Measurements from ENCODE around the gene NAT8L. TPM values are rescaled to one million over a fixed set of nuclear protein-coding genes. Genes with fewer than 3 reads are reported as not detected.
"Not testable (repeated sequence)": the region's sequence is repeated elsewhere in the genome, so short reads cannot be mapped to it uniquely, and the experiment has no call there.

The NAT8L gene
- total RNA-seq, 4 donors from 2014 or later = 0.14 to 1.9 (median 0.64) TPM; not detected in 1

DNA sequence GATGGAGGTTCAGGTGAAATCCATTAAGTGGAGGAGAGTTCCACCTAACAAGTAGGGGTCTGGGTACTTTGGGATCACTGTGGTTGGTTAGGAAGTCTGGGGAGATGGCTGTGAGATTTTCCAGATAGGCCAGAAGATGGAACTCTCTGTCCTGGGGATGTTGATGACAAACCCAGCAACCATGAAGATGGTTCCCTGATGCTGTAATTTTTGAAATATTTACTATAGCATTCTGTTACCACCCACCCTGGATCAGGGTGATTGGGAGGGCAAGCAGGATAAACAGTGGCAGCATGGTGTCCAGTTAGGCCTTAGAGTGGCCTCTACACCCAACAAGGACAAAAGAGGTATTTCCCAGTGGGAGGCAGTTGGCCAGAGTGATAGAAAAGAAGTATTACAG, 34.4 kb upstream of the NAT8L start:
- in situ Hi-C loops (cut with MboI; ENCODE audit: low pct_ligation_motif_present in 1 of 4, low pct_unique_long_range_greater_than_20kb in 1 of 4, low sequenced_read_pairs in 3 of 4) = no loop called here
- TF ChIP-seq POLR2AphosphoS5 (IDR thresholded peaks at IDR 0.05) (no peak), POLR2A (IDR thresholded peaks at IDR 0.05) (no peak), EP300 (IDR thresholded peaks at IDR 0.05; ENCODE audit: low read depth) (no peak), CTCF (IDR thresholded peaks at IDR 0.05) (no peak)
- no peaks in the 10 kb centered on the region for H3K36me3 ChIP-seq
- H3K4me1 ChIP-seq = peaks cover 0 to 11% (median 0%) of the 10 kb centered on the region in 4 donors
- DNase-seq = no peak
- H3K9me3 ChIP-seq = no peaks in the 10 kb centered on the region
- no peak overlapping the region for H3K4me3 ChIP-seq
- H3K27me3 ChIP-seq = peaks cover 21% of the 10 kb centered on the region
- H3K27ac ChIP-seq = no peak overlapping the region
- intact Hi-C loops (cut with DNase I; ENCODE audit: low total_unique reads) = no loop called here

- in situ Hi-C loops (cut with MboI; ENCODE audit: low pct_ligation_motif_present in 1 of 4, low pct_unique_long_range_greater_than_20kb in 1 of 4, low sequenced_read_pairs in 3 of 4) = no loop called here
- intact Hi-C loops (cut with DNase I; ENCODE audit: low total_unique reads) = no loop called here
- DNase-seq = no peak
- Histone ChIP-seq H3K27ac (no peak overlapping the region), H3K4me1 (peaks cover 0 to 11% (median 0%) of the 10 kb centered on the region in 4 donors), H3K27me3 (peaks cover 19% of the 10 kb centered on the region), H3K9me3 (no peaks in the 10 kb centered on the region), H3K36me3 (no peaks in the 10 kb centered on the region), H3K4me3 (no peak overlapping the region)
- TF ChIP-seq EP300 (IDR thresholded peaks at IDR 0.05; ENCODE audit: low read depth) = no peak
- TF ChIP-seq POLR2AphosphoS5 (IDR thresholded peaks at IDR 0.05) = no peak
Observed at GRCh38 chr4:2025817-2026216, 33.3 kb upstream of the NAT8L start.

- DNase-seq; H3K27ac ChIP-seq; in situ Hi-C loops (cut with MboI; ENCODE audit: low pct_ligation_motif_present in 1 of 4, low pct_unique_long_range_greater_than_20kb in 1 of 4, low sequenced_read_pairs in 3 of 4); H3K4me3 ChIP-seq; H3K9me3 ChIP-seq; H3K36me3 ChIP-seq; H3K4me1 ChIP-seq; H3K27me3 ChIP-seq; intact Hi-C loops (cut with DNase I; ENCODE audit: low total_unique reads): not testable (repeated sequence)
- WGBS, 2 donors (ENCODE audit: low coverage in 1 of 2) = 88 to 94% methylated on average over 4 of the region's 4 CpGs
Observed at GRCh38 chr4:2027120-2027519, 32.0 kb upstream of the NAT8L start.

GRCh38 chr4:2031161-2031560, 28.0 kb upstream of the NAT8L start:
- H3K27ac ChIP-seq; H3K4me3 ChIP-seq; DNase-seq; in situ Hi-C loops (cut with MboI; ENCODE audit: low pct_ligation_motif_present in 1 of 4, low pct_unique_long_range_greater_than_20kb in 1 of 4, low sequenced_read_pairs in 3 of 4); H3K9me3 ChIP-seq; H3K27me3 ChIP-seq; H3K36me3 ChIP-seq; H3K4me1 ChIP-seq; intact Hi-C loops (cut with DNase I; ENCODE audit: low total_unique reads): not testable (repeated sequence)

GRCh38 chr4:2036327-2036726, 22.8 kb upstream of the NAT8L start:
- Histone ChIP-seq H3K4me3 (peak overlapping the region in 3 of 4 donors; percentile 19 to 45 (median 23)), H3K4me1 (peaks cover 0 to 18% (median 11%) of the 10 kb centered on the region in 4 donors), H3K27me3 (peaks cover 27% of the 10 kb centered on the region), H3K9me3 (no peaks in the 10 kb centered on the region), H3K36me3 (no peaks in the 10 kb centered on the region), H3K27ac (peak overlapping the region; percentile 77 to 87 (median 83))
- in situ Hi-C loops (cut with MboI; ENCODE audit: low pct_ligation_motif_present in 1 of 4, low pct_unique_long_range_greater_than_20kb in 1 of 4, low sequenced_read_pairs in 3 of 4) (no loop called here), intact Hi-C loops (cut with DNase I; ENCODE audit: low total_unique reads) (no loop called here)
- DNase-seq = peak; percentile 80
- TF ChIP-seq POLR2AphosphoS5 (IDR thresholded peaks at IDR 0.05) (peak; percentile 24 to 81 (median 70)), POLR2A (IDR thresholded peaks at IDR 0.05) (peak; percentile 81), CTCF (IDR thresholded peaks at IDR 0.05) (no peak), EP300 (IDR thresholded peaks at IDR 0.05; ENCODE audit: low read depth) (peak; percentile 7)
- 47 to 55% methylated on average over 2 to 10 of the region's 10 CpGs for WGBS, 2 donors (ENCODE audit: low coverage in 1 of 2)

- Histone ChIP-seq H3K4me1 (peaks cover 0 to 23% (median 15%) of the 10 kb centered on the region in 4 donors), H3K27ac (peak overlapping the region; percentile 77 to 87 (median 83)), H3K36me3 (no peaks in the 10 kb centered on the region), H3K4me3 (peak overlapping the region in 3 of 4 donors; percentile 19 to 45 (median 23)), H3K9me3 (no peaks in the 10 kb centered on the region), H3K27me3 (peaks cover 32% of the 10 kb centered on the region)
- in situ Hi-C loops (cut with MboI; ENCODE audit: low pct_ligation_motif_present in 1 of 4, low pct_unique_long_range_greater_than_20kb in 1 of 4, low sequenced_read_pairs in 3 of 4) = no loop called here
- intact Hi-C loops (cut with DNase I; ENCODE audit: low total_unique reads) = no loop called here
- peak; percentile 66 for DNase-seq
- no peak for TF ChIP-seq CTCF (IDR thresholded peaks at IDR 0.05)
- TF ChIP-seq POLR2AphosphoS5 (IDR thresholded peaks at IDR 0.05) = peak in 1 of 3 donors; percentile 3
- TF ChIP-seq POLR2A (IDR thresholded peaks at IDR 0.05) = no peak
- no peak for TF ChIP-seq EP300 (IDR thresholded peaks at IDR 0.05; ENCODE audit: low read depth)
- 41 to 55% methylated on average over 2 to 7 of the region's 7 CpGs for WGBS, 2 donors (ENCODE audit: low coverage in 1 of 2)
Observed at GRCh38 chr4:2036866-2037265, 22.3 kb upstream of the NAT8L start.
